UCSD-AML1 (cell line): ENCODE measurements around the gene OR3A1.
"Not testable (repeated sequence)": the region's sequence is repeated elsewhere in the genome, so short reads cannot be mapped to it uniquely, and the experiment has no call there.

Source experiments
- DNase-seq: peaks from one replicate; lab custom pipeline; 2025; ENCODE audit not compliant: unreplicated experiment; lab: John Stamatoyannopoulos, UW

OR3A1 gene, protein sequence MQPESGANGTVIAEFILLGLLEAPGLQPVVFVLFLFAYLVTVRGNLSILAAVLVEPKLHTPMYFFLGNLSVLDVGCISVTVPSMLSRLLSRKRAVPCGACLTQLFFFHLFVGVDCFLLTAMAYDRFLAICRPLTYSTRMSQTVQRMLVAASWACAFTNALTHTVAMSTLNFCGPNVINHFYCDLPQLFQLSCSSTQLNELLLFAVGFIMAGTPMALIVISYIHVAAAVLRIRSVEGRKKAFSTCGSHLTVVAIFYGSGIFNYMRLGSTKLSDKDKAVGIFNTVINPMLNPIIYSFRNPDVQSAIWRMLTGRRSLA

GRCh38 chr17:3298260-3298659, at the start of gene OR3A1:
TSS of gene OR3A1 (minus strand) at chr17:3298360. CDS start at chr17:3292582, 5,778 bp downstream.
- no peak for DNase-seq

- not testable (repeated sequence) for DNase-seq
Measured at GRCh38 chr17:3342782-3343181, 44.6 kb upstream of the OR3A1 start.

- DNase-seq = no peak
Measured at GRCh38 chr17:3335876-3336275, 37.7 kb upstream of the OR3A1 start.

DNA sequence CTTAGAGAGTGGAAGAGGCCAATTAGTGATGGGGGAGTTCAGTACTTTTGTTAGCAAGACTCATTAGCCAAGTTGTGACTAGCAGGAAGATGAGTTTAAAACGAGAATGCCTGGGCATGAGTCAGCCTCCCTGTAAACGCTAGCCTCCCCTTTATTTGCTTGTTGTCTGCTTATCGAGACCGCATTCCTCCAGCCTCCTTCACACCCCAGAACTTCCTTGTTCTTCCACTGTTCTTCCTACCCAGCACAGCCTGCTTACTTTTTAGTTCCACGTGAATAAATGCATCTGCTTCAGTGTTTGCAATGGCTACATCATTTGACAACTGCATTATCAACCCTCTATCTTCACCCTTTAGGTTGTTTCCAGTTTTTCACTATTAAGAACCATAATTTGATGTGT, 20.2 kb upstream of the OR3A1 start:
- no peak for DNase-seq

DNA sequence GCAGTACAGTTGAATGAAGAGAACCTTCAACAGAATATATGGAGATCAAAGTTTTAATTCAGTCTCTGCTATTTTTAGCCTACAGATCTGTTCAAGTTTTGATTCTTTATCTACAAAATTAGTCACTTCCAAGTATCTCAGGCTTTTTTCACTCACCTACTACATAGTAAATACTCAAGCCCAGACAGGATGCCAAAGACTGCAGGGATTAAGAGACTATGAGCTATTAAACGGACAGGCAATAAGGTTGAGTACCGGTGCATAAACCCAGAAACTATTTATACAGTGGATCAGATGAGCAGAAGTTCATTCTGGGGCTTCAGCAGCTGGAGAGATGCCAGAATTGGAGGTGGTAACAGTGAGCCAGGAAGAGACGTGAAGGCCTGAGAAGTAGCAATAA, 18.7 kb upstream of the OR3A1 start:
- no peak for DNase-seq

DNA sequence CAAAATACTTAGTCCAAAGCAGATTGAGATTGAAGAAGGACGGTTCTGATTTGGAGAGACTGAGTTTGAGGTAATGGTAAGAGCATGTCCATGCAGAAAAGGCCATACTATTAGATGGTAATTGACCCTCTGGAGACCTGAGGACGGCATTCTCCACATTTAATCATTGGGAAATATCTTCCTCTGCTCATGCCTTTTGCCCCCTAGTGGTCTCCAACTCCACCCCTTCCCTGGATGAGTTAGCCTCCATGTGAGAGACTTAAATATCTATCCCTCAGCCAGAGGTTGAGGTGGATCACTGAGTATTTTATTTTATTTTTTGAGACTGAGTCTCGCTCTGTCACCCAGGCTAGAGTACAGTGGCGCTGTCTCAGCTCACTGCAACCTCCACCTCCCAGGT, 10.4 kb upstream of the OR3A1 start:
- DNase-seq = no peak

- DNase-seq = no peak
Measured at GRCh38 chr17:3295632-3296031, 2.5 kb downstream of the OR3A1 start.

- DNase-seq = not testable (repeated sequence)
Measured at GRCh38 chr17:3293548-3293947, 4.6 kb downstream of the OR3A1 start.

DNA sequence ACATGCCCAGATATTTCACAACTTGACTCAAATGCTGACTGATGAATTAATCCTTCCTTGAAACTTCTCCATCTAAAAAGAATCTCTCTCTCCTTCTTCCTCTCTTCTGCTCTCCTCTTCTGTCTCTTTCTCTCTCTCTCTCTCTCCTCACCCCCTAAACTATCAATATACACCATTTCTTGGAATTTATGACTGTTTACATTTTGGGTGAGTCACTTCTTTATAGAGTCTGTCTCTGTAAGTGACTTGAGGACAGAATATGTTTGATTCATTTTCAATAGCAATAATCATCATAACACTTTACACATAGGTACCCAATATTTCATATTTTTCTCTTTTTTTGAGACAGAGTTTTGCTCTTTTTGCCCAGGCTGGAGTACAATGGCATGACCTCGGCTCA, 15.3 kb downstream of the OR3A1 start:
- no peak for DNase-seq

DNA sequence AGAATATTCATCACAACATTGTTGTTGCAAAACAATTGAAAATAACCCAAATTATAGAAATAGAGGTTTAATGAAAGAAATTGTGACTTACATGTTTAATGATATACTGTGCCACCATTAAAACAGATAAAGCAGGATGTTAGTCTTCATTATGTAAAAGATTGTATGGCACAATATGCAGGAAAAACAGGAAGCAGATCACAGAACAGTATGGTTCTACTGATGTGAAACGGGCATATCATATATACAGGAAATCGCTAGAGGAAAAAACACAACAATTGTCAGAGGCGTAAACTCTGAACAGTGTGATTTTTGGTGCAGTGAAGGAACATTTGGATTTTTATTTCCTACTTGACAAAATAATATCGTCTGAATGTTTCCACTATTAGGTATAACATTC, 22.0 kb downstream of the OR3A1 start:
- DNase-seq = no peak

- DNase-seq = no peak
Measured at GRCh38 chr17:3271072-3271848, 26.9 kb downstream of the OR3A1 start.

DNA sequence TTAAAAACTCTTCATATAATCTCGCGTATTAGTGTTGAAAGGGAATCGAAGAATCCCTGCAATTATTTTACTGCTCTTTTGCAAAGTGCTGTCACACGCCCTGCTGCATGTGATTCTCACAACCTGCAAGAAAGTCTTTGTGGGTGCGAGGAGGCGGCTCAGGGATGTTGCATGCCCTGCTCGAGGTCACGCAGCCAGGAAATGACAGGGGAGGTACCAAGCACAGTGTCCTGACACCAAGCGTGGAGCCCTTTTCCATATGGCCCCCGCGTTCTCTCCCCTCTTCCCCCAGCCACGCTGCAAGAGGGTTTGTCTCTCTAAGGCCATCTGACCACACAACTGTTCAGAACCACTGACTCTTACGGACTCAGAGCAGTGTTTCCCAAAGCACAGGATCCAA, 37.6 kb downstream of the OR3A1 start:
- DNase-seq = no peak

- no peak for DNase-seq
Measured at GRCh38 chr17:3260163-3260562, 38.0 kb downstream of the OR3A1 start.

DNA sequence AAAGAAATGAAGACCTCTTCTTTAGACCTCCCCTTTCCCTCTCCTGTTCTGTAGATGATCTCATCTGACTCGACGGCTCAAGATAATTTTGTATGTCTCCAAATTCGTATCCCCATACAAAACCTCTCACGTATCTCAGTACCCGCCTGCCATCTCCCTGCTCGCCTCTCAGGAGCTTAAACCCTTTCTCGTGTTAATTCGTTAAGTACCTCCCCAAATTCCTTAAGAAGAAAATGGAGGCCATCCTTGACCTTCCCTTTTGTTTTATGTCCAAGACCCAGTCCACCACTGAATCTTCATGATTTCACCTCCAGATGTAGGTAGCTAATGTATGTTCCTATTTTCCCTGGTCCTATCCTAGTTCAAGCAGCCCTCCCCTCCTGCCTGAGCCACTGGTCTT, 41.6 kb downstream of the OR3A1 start:
- DNase-seq = no peak

GRCh38 chr17:3249013-3249412, 49.1 kb downstream of the OR3A1 start:
- DNase-seq = not testable (repeated sequence)

GRCh38 chr17:3244841-3245240, 53.3 kb downstream of the OR3A1 start:
- DNase-seq = not testable (repeated sequence)

GRCh38 chr17:3241044-3241443, 57.1 kb downstream of the OR3A1 start:
- DNase-seq = not testable (repeated sequence)
